ENCODE results near the gene POLR1E.

POLR1E gene, protein sequence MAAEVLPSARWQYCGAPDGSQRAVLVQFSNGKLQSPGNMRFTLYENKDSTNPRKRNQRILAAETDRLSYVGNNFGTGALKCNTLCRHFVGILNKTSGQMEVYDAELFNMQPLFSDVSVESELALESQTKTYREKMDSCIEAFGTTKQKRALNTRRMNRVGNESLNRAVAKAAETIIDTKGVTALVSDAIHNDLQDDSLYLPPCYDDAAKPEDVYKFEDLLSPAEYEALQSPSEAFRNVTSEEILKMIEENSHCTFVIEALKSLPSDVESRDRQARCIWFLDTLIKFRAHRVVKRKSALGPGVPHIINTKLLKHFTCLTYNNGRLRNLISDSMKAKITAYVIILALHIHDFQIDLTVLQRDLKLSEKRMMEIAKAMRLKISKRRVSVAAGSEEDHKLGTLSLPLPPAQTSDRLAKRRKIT

DNA sequence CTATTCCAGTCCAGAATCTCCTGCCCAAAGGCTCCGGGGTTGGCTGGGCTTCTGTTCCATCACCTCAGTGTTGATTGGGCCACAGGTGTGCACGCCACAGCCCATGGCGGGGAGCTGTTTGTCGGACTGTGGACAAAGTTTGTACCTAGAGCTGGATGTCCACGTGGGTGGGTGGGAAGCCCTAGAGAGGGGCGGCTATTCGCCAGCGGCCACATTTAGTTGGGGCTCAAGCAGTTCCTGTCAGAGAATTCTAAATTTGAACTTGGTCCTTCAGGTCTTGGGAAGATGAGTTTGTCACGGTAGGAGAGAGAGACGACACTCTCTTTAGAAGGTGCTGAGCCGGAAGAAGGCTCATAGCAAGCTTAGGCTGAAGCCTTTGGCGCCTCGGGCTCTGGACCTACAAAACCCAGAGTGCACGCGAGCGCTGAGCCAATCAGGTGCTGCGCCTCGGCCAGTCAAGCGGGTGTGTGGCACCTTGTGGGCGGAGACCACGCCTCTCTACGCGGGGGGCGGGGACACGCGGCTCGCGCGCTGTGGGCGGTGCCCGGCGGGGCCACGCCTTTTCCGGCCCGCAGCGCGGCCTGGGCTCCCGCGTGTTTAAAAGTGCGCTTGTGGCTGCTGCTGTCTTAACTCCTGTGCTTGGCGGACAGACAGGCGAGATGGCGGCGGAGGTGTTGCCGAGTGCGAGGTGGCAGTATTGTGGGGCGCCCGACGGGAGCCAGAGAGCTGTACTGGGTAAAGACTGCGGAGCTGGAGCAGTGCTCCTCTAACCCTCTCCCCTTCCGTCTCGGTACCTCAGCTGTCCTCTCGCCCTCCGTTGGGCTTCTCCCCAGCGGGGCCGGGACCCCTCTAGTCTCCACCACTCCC lies at the start of gene POLR1E:
Gene POLR1E, plus strand, starts transcription at position 560 of the 867 bp plus-strand sequence. Its CDS starts 100 bp downstream, at position 660.
- DNase-seq (ENCODE audit: low read depth in 1 of 2, low spot score in 1 of 2): peak; percentile 96 to 97

DNA sequence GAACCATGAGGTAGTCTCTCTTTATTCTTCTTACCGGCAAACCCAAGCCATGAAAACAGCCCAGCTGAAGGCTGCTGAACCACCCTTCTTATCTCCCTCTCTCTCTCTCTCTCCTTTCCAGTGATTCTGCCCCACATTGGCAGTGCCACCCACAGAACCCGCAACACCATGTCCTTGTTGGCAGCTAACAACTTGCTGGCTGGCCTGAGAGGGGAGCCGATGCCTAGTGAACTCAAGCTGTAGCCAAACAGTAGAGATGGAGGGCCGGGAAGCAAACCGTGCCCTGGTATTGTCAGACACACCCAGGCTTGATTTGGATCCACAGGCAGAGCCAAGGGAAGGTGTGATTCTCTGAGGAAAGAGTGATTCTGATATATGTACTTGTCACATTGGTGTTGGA lies 49.2 kb upstream of the POLR1E start:
- no peak for DNase-seq (ENCODE audit: low read depth in 1 of 2, low spot score in 1 of 2)

DNA sequence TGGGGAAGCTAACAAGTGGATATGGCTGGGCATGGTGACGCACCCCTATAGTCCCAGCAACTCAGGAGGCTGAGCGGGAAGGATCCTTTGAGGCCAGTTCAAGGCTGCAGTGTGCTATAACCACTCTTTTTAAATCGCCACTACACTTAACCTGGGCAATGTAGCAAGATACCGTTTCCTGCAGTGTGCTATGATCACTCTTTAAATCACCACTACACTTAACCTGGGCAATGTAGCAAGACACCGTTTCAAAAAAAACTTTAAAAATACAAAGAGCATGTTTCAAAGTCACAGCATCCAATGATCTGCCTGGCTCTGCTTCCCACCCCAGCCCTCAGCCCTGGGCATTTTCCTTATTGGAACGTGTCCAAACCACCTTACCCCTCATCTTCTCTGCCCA lies 48.7 kb upstream of the POLR1E start:
- DNase-seq (ENCODE audit: low read depth in 1 of 2, low spot score in 1 of 2): no peak

DNA sequence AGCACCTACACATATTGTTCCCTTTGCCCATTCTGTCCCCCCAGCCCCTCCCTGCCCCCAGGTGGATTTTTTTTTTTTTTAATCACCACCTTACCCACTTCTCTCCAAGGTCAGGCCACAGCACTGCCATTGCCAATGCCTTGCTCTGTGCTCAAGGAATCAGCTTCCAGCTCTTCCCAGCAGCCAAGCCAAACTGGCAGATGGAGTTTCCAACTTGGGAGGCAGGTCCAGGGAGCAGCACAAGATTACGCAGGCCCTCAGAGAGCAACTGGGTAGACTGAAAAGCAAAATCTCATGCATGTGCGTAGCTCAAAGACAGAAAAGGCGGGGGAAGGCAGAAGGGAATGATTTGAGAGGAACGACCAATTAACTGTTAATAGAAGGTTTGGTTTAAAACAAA lies 48.1 kb upstream of the POLR1E start:
- no peak for DNase-seq (ENCODE audit: low read depth in 1 of 2, low spot score in 1 of 2)

DNA sequence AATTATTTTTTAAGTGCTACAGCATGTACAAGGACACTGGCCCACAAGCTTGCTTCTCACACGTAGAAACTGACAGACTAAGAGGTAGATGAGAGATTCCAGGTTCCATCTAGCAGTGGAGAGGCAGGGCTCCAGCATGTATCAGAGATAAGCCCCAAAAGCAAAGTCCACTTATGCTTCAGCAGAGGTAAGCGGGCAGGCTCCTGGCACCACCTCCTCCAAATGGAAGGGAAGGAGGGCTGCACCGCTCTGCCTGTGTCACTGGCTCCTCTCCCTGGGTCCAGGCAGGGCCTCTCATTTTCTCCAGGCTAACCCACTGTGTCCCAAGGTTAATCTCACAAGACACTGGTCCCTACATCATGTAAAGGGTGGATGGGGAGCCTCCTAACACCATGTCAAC lies 47.4 kb upstream of the POLR1E start:
- no peak for DNase-seq (ENCODE audit: low read depth in 1 of 2, low spot score in 1 of 2)

DNA sequence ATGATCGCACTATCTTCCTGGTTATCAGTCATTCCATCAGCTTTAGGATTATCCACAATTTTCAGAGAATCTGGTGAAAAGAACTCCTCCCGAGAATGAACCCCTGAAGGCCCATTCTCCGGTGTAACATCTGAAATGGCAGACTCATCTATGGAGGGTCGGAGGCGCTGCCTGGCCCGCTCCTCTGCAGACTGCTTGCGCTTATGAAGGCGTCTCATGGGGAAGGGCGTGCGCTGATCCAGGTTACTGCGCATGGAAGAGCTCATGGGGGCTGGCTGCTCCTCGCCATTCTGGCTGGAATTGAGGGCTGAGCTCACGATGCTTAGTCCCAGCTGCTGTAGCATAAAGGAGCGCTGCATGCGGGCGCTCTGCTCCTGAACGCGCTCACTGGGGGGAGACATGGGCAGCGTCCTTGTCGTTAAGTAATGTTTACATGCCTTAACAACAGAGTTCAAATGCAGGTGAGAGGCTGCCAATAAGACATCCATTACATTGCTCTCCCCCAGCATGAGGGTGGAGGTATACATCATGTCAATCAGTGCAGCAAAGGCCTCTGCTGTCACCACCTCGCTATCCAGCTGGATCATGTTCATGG lies 43.9 kb upstream of the POLR1E start:
- DNase-seq (ENCODE audit: low read depth in 1 of 2, low spot score in 1 of 2): no peak

DNA sequence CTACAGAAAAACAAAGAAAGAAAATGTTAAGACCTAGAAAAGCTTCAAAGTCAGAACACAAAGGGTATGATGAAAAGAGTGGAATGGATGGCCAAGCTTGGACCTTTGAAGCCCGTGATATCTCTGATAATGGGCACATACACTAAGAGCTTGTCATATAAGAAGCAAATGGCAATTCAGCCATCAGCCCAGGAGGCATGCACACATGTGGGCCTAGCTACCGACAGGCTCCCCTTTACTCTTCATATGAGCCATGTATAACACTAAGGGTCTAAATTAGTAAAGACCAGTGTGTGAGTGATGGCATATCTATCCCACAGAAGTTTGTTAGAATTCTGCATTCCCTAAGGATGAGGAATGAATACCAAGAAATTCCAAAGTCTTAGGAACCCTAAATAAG lies 43.2 kb upstream of the POLR1E start:
- DNase-seq (ENCODE audit: low read depth in 1 of 2, low spot score in 1 of 2): no peak

DNA sequence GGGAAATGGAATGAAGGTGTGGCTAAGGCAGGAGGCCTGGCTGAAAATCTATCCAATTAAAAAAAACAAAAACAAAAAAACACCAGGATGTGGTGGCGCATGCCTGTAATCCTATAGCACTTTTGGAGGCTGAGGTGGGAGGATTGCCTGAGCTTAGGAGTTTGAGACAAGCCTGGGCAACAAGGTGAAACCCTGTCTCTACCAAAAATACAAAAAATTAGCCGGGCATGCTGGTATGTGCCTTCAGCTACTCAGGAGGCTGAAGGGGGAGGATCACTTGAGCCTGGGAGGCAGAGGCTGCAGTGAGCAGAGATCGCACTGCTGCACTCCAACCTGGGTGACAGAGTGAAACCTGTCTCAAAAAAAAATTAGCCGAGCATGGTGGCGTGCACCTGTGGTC lies 42.2 kb upstream of the POLR1E start:
- no peak for DNase-seq (ENCODE audit: low read depth in 1 of 2, low spot score in 1 of 2)

DNA sequence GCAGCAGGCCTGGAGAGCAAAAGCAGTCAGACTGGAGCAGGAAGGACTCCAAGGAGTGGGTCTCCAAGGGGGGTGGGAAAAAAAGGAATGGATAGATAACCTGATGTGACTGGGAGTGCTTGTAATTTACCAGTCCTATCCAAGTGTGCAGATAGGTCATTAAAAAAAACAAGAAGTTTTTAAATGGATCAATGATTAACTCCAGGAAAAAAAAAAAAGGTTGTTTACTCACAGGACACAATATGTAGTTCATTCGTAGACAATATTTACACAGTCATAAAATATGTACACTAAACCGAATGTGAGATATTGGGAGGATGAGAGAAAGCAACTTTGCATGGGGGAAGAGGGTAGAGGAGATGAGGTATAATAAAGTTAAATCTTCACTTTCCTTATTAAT lies 40.9 kb upstream of the POLR1E start:
- DNase-seq (ENCODE audit: low read depth in 1 of 2, low spot score in 1 of 2): no peak

DNA sequence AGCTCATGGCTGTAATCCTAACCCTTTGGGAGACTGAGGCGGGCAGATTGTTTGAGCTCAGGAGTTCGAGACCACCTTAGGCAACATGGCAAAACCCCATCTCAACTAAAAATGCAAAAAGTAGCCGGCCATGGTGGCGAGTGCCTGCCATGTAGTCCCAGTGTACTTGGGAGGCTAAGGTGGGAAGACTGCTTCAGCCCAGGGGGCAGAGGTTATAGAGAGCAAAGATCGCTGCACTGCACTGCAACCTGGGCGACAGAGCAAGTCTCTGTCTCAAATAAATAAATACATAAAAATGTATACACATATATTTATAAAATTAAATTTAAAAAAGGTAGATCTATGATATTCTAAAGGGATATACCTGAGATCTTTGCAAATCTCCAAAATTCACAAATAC lies 39.9 kb upstream of the POLR1E start:
- DNase-seq (ENCODE audit: low read depth in 1 of 2, low spot score in 1 of 2): no peak

DNA sequence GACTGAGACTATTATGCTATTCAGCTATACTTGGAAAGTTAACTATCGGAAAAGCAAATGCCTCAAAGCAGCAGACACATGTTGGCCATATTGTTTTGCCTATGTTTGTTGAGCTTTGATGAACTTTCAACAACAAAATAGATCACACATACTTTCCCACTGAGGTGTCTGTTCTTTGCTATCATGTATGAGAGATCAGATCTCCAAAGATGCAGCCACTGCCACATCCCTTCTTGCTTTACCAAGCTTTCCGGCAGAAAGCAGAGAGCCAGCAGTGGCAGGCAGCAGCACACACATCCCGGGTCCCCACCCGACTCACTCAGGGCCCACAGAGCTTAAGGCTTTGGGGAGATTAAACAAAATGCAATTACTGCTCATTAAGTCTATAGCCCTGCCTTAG lies 39.3 kb upstream of the POLR1E start:
- no peak for DNase-seq (ENCODE audit: low read depth in 1 of 2, low spot score in 1 of 2)

DNA sequence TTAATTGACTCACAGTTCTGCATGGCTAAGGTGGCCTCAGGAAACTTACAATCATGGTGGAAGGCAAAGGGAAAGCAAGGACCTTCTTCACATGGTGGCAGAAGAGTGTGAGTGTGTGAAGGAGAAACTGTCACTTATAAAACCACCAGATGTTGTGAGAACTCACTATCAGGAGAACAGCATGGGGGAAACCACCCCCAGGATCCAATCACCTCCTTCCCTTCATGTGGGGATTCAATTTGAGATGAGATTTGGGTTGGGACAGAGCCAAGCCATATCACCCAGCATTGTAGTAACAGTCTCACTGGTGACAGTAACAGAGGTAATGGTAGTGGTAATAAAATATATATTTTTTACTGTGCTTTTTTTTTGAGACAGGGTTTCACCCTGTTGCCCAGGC lies 38.6 kb upstream of the POLR1E start:
- DNase-seq (ENCODE audit: low read depth in 1 of 2, low spot score in 1 of 2): no peak

DNA sequence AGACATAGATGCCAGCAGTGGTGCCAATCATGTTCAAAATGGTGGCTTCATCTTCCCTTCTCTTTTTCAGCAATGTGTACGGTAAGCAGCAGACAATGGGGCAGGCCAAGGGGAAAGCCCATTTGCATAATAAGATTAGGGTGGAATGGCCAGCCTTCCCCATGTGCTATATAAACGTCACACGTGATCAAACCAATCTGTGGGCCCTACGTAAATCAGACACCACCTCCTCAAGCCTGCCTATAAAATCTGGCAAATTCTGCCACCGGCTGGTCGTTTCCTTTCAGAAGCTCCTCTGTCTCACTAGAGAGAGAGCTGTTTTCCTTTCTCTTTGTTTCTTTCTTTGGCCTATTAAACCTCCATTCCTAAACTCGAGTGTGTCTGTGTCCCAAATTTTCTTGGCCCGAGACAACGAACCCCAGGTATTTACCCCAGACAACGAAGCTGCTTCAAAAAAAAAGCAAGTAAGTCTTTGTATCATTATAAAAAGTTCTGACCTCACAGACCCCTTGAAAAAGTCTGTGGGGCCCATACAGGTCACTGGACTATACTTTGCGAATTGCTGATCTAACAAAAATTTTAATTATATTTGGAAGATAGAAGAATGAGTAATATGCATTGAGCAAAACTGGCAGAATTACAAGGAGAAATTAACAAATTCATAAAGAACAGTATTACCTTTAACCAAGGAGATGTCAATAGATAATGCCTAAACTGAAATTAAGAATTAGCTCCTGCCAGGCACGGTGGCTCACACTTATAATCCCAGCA lies 35.7 kb upstream of the POLR1E start:
- DNase-seq (ENCODE audit: low read depth in 1 of 2, low spot score in 1 of 2): no peak

DNA sequence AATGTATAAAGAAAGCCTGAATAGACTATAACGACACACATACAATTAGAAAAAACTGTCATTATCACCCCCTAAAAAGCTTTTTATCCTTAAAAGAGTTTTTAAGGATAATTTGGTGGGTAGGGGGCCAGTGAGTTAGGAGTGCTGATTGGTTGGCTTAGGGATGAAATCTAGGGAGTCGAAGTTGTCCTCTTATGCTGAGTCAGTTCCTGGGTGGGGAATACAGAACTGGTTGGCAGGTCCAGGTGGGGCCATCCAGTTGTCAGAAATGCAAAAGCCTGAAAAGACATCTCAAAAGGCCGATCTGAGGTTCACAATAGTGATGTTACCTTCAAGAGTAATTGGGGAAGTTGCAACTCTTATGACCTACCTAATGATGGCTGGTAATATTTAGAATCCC lies 34.1 kb upstream of the POLR1E start:
- DNase-seq (ENCODE audit: low read depth in 1 of 2, low spot score in 1 of 2): no peak

DNA sequence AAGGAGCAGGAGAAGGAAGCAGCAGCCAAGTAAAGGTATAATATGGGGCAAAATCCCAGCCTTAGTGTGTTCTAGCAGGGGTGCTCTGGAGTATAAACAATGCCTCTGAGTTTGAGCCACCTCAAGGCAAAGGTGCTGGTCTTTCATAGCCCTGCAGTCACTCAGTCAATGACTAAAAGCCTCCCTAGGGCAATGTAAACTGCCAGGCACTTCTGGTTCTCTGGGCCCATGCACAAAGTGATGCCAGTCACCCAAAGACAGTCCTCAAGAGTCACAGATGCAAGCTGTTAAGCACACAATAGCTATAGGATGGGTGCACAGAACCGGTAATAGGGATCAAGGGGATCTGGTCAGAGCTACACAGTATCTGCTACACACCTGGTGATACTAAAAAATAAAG lies 33.1 kb upstream of the POLR1E start:
- no peak for DNase-seq (ENCODE audit: low read depth in 1 of 2, low spot score in 1 of 2)

DNA sequence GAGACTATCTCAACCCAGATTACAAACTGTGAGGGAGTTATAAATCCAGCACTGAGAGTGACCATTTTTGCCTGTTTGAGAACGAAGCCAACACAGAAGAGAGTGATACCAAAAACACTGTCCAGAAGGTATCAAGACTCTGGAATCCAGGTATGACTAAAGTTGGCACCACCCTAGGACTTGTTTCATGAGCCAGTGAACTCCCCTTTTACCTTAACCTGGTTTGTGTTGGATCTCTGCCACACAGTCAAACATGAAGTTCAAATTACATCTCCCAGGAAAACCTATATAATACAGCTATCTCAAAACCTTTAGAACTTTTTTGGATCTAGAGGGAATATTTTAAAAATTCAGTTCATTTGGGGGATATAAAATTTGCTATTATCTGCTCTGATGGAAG lies 31.9 kb upstream of the POLR1E start:
- DNase-seq (ENCODE audit: low read depth in 1 of 2, low spot score in 1 of 2): no peak

DNA sequence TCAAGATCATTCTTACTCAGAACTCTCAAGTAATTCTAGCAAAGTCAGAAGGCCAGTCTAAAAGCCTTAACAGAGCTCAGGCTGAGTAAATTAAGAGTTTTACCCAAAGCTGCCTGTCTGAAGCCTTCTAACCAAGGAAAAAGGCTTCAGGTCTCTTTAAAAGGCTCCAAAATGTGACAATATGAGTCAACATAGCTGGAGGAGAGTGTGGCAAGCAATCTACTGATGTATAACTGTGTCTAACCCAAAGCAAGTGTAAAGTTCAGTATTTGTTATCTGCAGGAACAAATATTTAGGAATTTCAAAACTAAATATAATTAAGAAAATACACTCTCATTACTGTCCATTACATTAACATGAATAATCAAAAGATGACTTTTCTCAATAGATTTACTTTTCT lies 31.5 kb upstream of the POLR1E start:
- DNase-seq (ENCODE audit: low read depth in 1 of 2, low spot score in 1 of 2): no peak

DNA sequence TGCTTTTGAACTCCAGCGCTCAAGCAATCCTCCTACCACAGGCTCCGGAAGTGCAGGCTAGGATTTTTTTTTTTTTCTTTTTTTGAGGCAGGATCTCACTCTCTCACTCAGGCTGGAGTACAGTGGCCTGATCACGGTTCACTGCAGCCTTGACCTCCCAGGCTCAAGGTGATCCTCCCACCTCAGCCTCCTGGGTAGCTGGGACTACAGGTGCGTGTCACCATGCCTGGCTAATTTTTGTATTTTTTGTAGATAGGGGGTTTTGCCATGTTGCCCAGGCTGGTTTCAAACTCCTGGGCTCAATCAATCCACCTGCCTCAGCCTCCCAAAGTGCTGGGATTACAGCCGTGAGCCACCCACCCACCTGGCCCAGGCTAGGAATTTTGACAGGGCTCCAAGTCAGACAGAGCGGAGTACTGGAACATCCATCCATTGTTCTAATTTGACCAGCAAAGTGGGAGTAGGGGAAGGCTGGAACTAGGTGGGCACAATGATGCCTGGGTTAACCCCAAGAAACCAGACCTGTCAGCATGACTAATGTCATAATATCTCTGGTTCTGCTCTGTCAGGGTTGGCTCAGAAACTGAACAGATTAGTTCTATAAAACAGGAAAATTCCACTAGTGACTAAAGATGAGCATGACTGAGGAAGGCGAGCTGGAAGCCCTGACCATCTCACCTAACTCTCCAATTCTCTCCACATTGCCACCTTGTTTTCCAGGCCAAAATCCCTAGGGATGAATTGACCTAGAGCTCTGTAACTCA lies 29.7 kb upstream of the POLR1E start:
- DNase-seq (ENCODE audit: low read depth in 1 of 2, low spot score in 1 of 2): no peak

DNA sequence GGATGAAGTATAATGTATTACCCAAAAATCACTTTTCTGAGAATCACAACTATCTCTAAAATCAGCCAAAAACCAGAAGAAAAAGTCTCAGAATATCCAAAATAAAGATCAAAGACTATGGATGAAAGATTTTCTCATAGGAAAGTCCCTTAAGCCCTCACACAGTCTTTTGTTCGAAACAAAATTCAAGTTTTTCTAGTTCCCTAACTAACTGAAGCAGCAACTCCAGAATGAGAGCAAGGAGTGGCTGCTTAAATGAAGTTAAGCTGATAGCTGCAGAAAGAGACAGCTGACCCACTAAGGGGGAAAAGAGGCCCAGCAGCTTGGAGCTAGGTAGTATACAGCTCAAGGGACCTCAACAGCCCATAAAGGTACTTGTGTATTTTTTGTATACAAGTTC lies 28.9 kb upstream of the POLR1E start:
- DNase-seq (ENCODE audit: low read depth in 1 of 2, low spot score in 1 of 2): no peak

DNA sequence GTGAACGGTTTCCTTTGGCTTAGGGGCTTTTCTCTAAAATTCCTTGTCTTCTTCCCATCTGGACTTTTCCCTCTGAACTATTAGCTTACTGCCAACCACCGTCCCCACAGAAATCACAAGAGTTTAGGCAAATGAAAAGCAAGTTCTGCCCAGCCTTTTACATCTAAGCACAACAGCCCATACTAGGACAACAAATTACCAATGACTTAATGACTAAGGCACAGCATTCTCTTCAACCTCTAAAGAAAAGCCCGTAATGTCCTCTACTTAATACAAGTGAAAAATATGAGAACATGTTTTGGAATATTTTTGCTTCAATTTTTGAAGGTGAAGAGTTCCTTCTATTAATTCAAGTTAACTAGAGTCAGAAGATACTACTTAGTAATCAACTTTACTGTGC lies 21.7 kb upstream of the POLR1E start:
- DNase-seq (ENCODE audit: low read depth in 1 of 2, low spot score in 1 of 2): no peak

Measured in stimulated activated CD4-positive, alpha-beta T cell treated with anti-CD3 and anti-CD28 coated beads, Interleukin-15, amount 100 ng/mL, for 1 hour (primary cell).